Stimulated activated naive CD8-positive, alpha-beta T cell treated with anti-CD3 and anti-CD28 coated beads, Interleukin-15, Interleukin-2, amounts not matched to agents 100 ng/mL and 50 ng/mL, for 24 hours (primary cell): Measurements from ENCODE around the gene ZNF620.
"Not testable (repeated sequence)": the region's sequence is repeated elsewhere in the genome, so short reads cannot be mapped to it uniquely, and the experiment has no call there.

Source experiments
- H3K27ac Mint-ChIP-seq: one replicate; pipeline ENCODE4 v1.8.0; 2021; ENCODE audit warnings: mild to moderate bottlenecking, mixed read lengths
- H3K27me3 Mint-ChIP-seq: one replicate; pipeline ENCODE4 v1.8.0; 2021; ENCODE audit warnings: mixed read lengths
- H3K36me3 Mint-ChIP-seq: one replicate; pipeline ENCODE4 v1.8.0; 2021; ENCODE audit warnings: low read depth, mixed read lengths
- H3K4me1 Mint-ChIP-seq: one replicate; pipeline ENCODE4 v1.8.0; 2021; ENCODE audit warnings: low read depth, mixed read lengths
- H3K4me3 Mint-ChIP-seq: one replicate; pipeline ENCODE4 v1.8.0; 2021; ENCODE audit warnings: mild to moderate bottlenecking, mixed read lengths
- H3K9me3 Mint-ChIP-seq: one replicate; pipeline ENCODE4 v1.8.0; 2021; ENCODE audit warnings: mixed read lengths

Gene ZNF620

GRCh38 chr3:40523781-40524180 is 17.9 kb downstream of the ZNF620 start:
- Mint-ChIP-seq H3K9me3 (no peaks in the 10 kb centered on the region), H3K27ac (peak overlapping the region; percentile 7), H3K4me1 (peaks cover 24% of the 10 kb centered on the region), H3K27me3 (no peaks in the 10 kb centered on the region), H3K36me3 (peaks cover 22% of the 10 kb centered on the region), H3K4me3 (peak overlapping the region; percentile 94)

- H3K27me3 Mint-ChIP-seq, result no peaks in the 10 kb centered on the region
- H3K9me3 Mint-ChIP-seq, result no peaks in the 10 kb centered on the region
- peak overlapping the region; percentile 13 for H3K27ac Mint-ChIP-seq
- peaks cover 24% of the 10 kb centered on the region for H3K4me1 Mint-ChIP-seq
- H3K4me3 Mint-ChIP-seq, result peak overlapping the region; percentile 94
- H3K36me3 Mint-ChIP-seq, result peaks cover 25% of the 10 kb centered on the region
Measured at GRCh38 chr3:40524222-40524567, 18.4 kb downstream of the ZNF620 start.

- H3K27ac Mint-ChIP-seq, result peak within 1 kb of the TSS; percentile 95
- peaks cover 24% of the 10 kb centered on the region for H3K4me1 Mint-ChIP-seq
- H3K4me3 Mint-ChIP-seq, result peak within 1 kb of the TSS; percentile 94
- H3K27me3 Mint-ChIP-seq, result no peaks in the 10 kb centered on the region
- H3K36me3 Mint-ChIP-seq, result peaks cover 30% of the 10 kb centered on the region
- H3K9me3 Mint-ChIP-seq, result no peaks in the 10 kb centered on the region
Measured at GRCh38 chr3:40524568-40525285, 18.9 kb downstream of the ZNF620 start, which contains the start of gene ZNF621. Gene ZNF621 (plus strand): TSS chr3:40524960. CDS start chr3:40525841, 881 bp downstream.

- Mint-ChIP-seq H3K4me3 (no peak overlapping the region), H3K27ac (no peak overlapping the region), H3K4me1 (peaks cover 24% of the 10 kb centered on the region), H3K27me3 (no peaks in the 10 kb centered on the region), H3K36me3 (peaks cover 64% of the 10 kb centered on the region), H3K9me3 (peaks cover 16% of the 10 kb centered on the region)
Measured at GRCh38 chr3:40528426-40528825, 22.6 kb downstream of the ZNF620 start.

- H3K4me1 Mint-ChIP-seq, result peaks cover 4% of the 10 kb centered on the region
- H3K36me3 Mint-ChIP-seq, result peaks cover 89% of the 10 kb centered on the region
- H3K4me3 Mint-ChIP-seq, result no peak overlapping the region
- peaks cover 24% of the 10 kb centered on the region for H3K9me3 Mint-ChIP-seq
- H3K27me3 Mint-ChIP-seq, result no peaks in the 10 kb centered on the region
- H3K27ac Mint-ChIP-seq, result no peak overlapping the region
Measured at GRCh38 chr3:40532252-40532651, 26.4 kb downstream of the ZNF620 start.

GRCh38 chr3:40534283-40534682 is 28.4 kb downstream of the ZNF620 start:
- Mint-ChIP-seq H3K9me3 (peaks cover 38% of the 10 kb centered on the region), H3K36me3 (peaks cover 92% of the 10 kb centered on the region), H3K4me1 (no peaks in the 10 kb centered on the region), H3K27me3 (no peaks in the 10 kb centered on the region), H3K4me3 (no peak overlapping the region), H3K27ac (no peak overlapping the region)

- no peaks in the 10 kb centered on the region for H3K36me3 Mint-ChIP-seq
- H3K9me3 Mint-ChIP-seq, result no peaks in the 10 kb centered on the region
- H3K27ac Mint-ChIP-seq, result no peak overlapping the region
- no peaks in the 10 kb centered on the region for H3K27me3 Mint-ChIP-seq
- no peaks in the 10 kb centered on the region for H3K4me1 Mint-ChIP-seq
- H3K4me3 Mint-ChIP-seq, result no peak overlapping the region
Measured at GRCh38 chr3:40546816-40547215, 41.0 kb downstream of the ZNF620 start.

GRCh38 chr3:40550167-40550566 is 44.3 kb downstream of the ZNF620 start:
- Mint-ChIP-seq H3K9me3 (no peaks in the 10 kb centered on the region), H3K27ac (no peak overlapping the region), H3K4me1 (no peaks in the 10 kb centered on the region), H3K27me3 (no peaks in the 10 kb centered on the region), H3K4me3 (no peak overlapping the region), H3K36me3 (no peaks in the 10 kb centered on the region)

GRCh38 chr3:40557575-40558161 is 51.8 kb downstream of the ZNF620 start:
- Mint-ChIP-seq H3K4me1 (no peaks in the 10 kb centered on the region), H3K27me3 (no peaks in the 10 kb centered on the region), H3K36me3 (no peaks in the 10 kb centered on the region), H3K9me3 (no peaks in the 10 kb centered on the region), H3K4me3 (no peak overlapping the region), H3K27ac (no peak overlapping the region)

- H3K9me3 Mint-ChIP-seq, H3K27me3 Mint-ChIP-seq, H3K4me3 Mint-ChIP-seq, H3K4me1 Mint-ChIP-seq, H3K36me3 Mint-ChIP-seq, H3K27ac Mint-ChIP-seq: not testable (repeated sequence)
Measured at GRCh38 chr3:40562482-40562881, 56.6 kb downstream of the ZNF620 start.

GRCh38 chr3:40565629-40566028 is 59.8 kb downstream of the ZNF620 start:
- not testable (repeated sequence) for H3K36me3 Mint-ChIP-seq, H3K4me3 Mint-ChIP-seq, H3K27ac Mint-ChIP-seq, H3K9me3 Mint-ChIP-seq, H3K27me3 Mint-ChIP-seq, H3K4me1 Mint-ChIP-seq

GRCh38 chr3:40566694-40567093 is 60.9 kb downstream of the ZNF620 start:
- H3K4me3 Mint-ChIP-seq, result no peak overlapping the region
- no peak overlapping the region for H3K27ac Mint-ChIP-seq
- H3K9me3 Mint-ChIP-seq, result no peaks in the 10 kb centered on the region
- no peaks in the 10 kb centered on the region for H3K36me3 Mint-ChIP-seq
- H3K27me3 Mint-ChIP-seq, result peaks cover 4% of the 10 kb centered on the region
- no peaks in the 10 kb centered on the region for H3K4me1 Mint-ChIP-seq
